COR-L47 (cell line): ENCODE results near the gene ATP2C2.
"Not testable (repeated sequence)": the region's sequence is repeated elsewhere in the genome, so short reads cannot be mapped to it uniquely, and the experiment has no call there.

Experiments used
- DNase-seq: peaks from one replicate; lab custom pipeline; 2025; lab: John Stamatoyannopoulos, UW

ATP2C2 gene

GRCh38 chr16:84398701-84399100, 30.4 kb downstream of the ATP2C2 start:
- no peak for DNase-seq

GRCh38 chr16:84399912-84400311, 31.6 kb downstream of the ATP2C2 start:
- not testable (repeated sequence) for DNase-seq

GRCh38 chr16:84403435-84403834, 35.1 kb downstream of the ATP2C2 start:
- not testable (repeated sequence) for DNase-seq

- no peak for DNase-seq
Measured at GRCh38 chr16:84404324-84404723, 36.0 kb downstream of the ATP2C2 start.

DNA sequence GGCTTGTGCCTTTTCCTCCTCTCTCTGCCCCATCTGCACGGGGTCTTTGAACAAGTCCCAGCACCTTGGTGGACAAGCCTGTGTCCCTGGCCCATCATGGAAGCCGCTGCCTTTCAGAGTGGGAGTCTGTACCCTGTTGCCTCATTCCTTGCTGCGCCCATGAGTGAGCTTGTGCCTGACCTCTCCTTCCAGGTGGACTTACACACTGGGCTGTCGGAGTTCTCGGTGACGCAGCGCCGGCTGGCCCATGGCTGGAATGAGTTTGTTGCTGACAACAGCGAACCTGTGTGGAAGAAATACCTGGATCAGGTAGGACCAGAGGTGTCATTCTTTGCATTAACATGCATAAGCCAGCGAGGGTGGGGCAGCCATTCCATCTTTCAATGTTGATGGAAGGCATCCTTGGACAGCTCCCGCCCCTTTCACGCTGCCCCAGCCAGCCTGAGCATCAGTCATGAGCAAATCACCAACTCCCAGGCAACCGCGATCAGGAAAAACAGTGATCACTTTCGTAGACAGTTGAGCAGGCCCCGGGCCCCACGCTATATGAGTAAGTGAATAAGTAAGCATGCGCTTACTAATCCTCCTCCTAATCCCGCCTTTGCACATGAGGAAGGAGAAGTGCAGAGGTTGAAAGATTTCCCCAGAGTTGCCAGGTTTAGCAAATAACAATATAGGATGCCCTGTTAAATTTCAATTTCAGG, 36.8 kb downstream of the ATP2C2 start:
- DNase-seq = no peak

DNA sequence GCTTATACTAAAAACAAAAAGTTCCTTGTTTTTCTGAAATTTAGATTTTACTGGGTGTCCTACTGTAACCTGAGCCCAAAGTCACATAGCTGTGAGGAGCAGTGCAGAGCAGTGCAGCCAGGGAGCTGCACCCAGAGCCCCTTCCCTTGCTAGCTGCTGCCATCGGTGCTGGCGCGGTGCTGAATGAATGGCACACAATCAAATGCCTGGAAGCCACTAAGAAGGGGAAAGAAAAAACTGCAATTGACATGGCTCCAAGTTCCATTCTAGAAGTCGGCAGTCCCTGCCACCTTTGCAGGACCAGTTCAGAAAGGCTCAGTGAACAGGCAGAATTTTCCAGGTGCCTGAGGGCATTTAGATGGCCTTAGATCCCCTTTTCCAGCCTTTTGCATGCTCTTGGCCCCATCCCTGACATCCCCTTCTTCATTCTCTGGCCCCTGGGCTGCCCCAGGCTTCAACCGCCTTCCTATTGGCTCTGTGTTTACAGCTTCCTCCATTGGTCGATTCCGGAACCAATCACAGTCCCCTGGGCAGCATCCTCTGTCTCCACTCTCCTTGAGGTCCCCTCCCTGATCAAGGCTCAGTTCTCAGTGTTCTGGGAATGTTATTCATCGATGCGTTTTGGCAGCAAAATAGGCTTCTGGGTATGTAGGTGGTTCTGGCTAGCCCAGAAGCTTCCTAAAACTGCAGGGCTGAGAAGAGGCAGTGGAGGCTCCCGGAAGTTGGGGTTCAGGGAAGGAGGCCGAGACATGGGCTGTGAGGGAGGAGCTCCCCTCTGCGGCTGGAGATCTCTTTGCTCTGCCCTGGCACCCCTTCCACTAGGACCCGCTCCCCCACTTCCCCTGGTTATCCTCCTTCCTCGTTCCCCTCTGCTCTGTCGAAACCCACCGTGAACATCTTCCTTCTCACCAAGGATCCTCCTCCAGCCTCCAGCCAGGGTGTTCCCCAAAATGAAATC, 37.9 kb downstream of the ATP2C2 start:
- no peak for DNase-seq

DNA sequence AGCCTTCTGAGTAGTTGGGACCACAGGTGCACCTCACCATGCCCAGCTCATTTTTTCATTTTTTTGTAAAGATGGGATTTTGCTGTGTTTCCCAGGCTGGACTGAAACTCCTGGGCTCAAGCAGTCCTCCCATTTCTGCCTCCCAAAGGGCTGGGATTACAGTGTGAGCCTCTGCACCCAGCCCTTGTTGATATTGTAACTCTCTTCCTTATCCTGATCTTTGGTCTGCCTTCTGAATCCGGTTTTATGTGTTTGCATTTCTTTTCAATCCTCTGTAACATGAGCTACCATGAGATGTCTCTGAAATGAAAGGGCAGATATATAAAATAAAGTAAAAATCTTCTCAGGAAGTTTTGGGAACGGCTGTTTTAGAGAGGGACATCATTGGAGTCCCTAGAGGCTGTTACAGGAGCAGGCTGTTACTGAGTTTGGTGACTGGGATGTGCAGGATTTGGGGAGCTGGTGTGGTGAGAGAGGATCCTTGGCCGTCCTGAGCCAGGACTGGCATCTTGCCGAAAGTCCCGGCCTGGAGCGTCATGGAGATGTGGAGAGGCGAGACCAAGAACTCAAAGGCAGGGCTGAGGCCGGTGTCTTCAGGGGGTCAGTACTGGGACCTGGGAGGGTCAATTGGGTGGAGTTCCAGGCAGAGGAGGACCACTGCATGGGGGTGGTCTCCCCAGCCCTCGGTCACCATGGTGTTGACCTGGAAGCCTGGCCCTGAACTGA, 39.4 kb downstream of the ATP2C2 start:
- DNase-seq = no peak

DNA sequence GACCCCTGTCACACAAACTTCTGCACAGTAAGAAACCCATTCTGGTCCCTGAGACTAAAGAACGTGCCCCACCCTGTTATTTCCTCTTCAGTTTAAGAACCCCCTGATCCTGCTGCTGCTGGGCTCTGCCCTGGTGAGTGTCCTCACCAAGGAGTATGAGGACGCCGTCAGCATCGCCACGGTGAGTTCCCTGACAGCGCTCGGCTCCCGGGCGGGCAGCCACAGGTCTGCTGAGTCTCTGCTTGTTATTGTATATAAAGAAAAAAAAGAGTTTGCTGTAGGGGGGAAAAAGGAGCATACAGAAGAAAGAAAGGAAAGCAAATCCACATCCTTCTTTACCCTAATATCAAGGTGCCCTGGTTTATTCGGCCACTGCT, 40.0 kb downstream of the ATP2C2 start:
- DNase-seq = no peak

DNA sequence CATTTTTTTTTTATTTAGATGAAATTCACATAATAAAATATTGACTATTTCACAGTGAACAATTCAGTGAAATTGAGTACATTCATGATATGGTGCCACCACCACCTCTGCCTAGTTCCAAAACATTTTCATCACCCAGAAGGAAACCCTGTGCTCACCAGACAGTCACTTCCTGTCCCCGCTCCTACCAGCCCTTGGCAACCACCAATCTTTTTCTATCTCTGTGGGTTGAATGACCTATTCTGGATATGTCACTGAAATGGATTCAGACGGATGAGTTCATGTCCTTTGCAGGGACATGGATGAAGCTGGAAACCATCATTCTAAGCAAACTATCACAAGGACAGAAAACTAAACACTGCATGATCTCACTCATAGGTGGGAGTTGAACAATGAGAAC, 40.5 kb downstream of the ATP2C2 start:
- DNase-seq = no peak

DNA sequence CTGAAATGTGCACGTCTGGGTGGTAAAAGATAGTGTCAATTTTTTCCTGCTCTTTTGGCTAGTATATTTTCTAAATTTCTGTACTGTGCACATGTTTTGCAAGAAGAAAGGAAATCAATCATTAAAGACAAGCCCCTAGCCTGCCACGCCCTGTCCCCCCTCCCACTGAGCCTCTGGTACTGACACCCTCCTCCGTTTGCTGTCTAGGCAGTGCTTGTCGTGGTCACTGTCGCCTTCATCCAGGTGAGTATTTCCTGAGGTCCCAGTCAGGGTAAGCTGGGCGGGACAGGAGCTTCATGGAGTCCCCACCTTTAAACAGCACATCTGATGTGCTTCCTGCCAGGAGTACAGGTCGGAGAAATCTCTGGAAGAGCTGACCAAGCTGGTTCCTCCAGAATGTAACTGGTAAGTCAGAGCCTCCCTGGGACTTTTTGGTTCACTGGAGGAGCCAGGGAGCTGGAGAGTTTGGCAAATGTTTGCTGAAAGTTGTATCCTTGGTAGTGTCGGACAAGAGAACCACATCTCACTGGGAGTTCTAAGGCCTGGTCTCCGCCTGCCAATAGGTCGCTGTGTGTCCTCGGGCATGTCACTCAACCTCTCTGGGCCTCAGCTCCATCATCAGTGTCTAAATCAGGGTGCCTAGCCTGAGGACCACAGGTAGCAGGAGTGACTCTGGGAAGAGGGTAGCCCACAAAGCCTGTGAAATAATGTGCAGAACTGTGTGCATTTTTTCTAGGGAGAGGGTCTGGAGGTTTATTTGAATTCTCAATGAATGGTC, 42.2 kb downstream of the ATP2C2 start:
- DNase-seq = no peak

DNA sequence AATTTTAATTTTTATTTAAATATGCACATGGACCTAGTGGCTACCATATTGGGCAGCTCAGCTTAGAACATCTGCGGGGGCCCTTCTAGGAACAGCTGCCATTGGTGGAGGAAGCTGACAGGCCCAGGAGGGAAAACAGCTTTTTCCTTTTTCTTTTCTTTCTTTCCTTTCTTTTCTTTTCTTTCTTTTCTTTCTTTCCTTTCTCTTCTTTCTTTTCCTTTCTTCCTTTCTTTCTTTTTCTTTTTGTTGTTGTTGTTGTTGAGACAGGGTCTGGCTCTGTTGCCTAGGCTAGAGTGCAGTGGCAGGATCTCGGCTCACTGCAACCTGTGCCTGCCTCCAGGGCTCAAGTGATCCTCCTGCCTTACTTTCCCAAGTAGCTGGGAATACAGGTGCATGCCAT, 43.4 kb downstream of the ATP2C2 start:
- DNase-seq = no peak

DNA sequence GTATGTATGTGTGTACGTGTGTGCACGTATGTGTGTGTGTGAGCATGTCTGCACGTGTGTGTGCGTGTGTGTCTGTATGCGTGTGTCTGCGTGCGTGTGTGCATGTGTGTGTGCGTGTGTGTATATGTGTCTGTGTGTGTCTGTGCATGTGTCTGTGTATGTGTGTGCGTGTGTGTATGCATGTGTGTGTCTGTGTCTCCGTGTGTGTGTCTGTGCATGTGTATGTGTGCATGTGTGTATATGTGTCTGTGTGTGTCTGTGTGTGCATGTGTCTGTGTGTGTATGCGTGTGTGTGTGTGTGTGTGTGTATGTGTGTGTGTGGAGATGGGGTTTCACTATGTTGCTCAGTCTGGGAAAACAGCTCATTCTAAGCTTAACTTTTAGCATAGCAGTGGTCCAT, 43.9 kb downstream of the ATP2C2 start:
- DNase-seq = no peak

DNA sequence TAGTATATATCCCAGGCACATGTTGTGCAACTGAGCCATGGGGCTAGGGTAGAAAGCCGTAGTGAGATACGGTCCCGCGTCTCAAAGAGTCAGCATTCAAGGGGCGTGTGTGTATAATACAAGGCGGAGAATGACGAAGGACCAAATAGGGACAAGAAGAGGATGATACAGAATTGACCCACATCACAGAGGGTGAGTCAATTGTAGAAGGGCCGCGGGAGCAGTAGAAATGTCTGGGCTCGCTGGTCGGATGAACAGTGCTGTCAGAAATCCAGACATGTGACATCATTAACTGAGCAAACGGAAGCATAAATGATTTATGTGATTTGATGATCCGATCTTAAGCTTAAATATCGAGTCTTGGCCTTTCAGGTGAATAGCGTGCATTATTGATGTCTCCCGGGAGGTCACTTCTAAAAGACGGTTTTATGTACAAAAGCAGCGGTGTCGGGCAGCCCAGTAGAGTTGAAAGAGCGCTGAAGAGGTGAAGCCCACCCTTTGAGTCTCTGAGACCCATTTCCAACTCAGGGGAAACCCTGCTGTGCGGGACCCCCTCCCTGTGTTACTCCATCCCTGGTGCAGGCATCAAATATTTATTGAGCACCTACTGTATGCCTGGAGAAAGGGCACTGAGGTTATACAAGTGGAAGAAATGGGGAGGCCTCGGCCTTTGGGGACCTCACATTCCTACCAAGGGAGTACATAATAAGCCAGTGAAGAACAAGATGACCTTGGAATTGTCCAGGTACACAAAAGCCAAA, 45.1 kb downstream of the ATP2C2 start:
- DNase-seq = no peak

DNA sequence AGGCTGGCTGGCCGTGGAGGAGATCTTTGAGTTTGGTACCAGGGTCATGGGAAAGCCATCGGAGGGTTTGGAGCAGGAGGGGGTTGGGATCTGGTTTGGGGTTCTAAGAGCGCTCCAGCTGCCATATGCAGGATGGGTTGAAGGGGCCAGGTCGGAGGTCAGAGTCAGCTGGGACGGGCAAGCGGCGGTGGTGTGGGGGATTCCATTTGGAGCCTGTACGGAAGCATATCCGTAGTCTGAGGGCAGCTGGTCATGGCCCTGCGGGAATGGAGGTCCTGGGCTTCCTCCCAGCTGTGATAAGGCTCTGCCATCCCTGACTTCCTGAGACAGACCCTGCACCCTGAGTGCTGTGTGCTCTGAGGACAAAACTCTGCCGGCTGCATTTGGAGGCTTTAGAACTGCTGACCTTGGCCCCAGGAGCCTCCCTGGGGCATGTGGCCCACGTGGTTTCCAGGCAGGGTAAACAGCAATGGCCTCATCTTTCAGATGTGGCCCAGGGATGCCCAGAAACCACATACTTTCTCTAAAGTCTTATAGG, 46.5 kb downstream of the ATP2C2 start:
- no peak for DNase-seq

GRCh38 chr16:84416407-84417321, 48.3 kb downstream of the ATP2C2 start:
- no peak for DNase-seq

- no peak for DNase-seq
Measured at GRCh38 chr16:84418056-84418849, 49.9 kb downstream of the ATP2C2 start.

DNA sequence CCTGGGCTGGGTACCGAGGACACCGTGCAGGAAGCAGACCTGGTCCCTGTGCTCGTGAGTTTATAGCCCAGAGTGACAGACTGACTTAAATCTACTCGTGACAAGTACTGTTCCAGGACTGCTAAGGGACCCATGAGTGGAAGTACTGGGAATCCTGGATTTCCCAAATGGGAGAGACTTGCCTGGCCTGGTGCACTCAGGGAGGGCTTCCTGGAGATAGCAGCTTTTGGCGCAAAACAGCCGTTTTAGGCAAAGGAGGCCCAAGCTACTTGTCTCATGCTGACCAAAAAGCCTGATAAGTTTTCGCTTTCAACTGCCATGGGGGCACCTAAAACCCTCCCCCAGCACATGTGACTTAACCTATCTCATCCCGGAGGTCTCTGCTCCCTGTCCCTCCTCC, 51.4 kb downstream of the ATP2C2 start:
- DNase-seq = no peak

- DNase-seq = not testable (repeated sequence)
Measured at GRCh38 chr16:84420556-84420955, 52.2 kb downstream of the ATP2C2 start.
